Anterior cingulate cortex (tissue), 58 donors: ENCODE results near the gene FNIP2.
"Not testable (repeated sequence)": the region's sequence is repeated elsewhere in the genome, so short reads cannot be mapped to it uniquely, and the experiment has no call there.

Experiments used
- DNase-seq, 58 donors: peaks; one replicate each; lab custom pipeline; 2025; lab: John Stamatoyannopoulos, UW

The FNIP2 gene

GRCh38 chr4:158896577-158897238 lies 127.9 kb downstream of the FNIP2 start:
- peak in 1 of 58 donors; percentile 21 for DNase-seq

- DNase-seq: not testable (repeated sequence)
Measured at GRCh38 chr4:158900408-158900807, 131.6 kb downstream of the FNIP2 start.

- not testable (repeated sequence) for DNase-seq
Measured at GRCh38 chr4:158902280-158903078, 133.7 kb downstream of the FNIP2 start.

GRCh38 chr4:158903079-158903456 lies 134.2 kb downstream of the FNIP2 start:
- DNase-seq: no peak

GRCh38 chr4:158903472-158904043 lies 134.7 kb downstream of the FNIP2 start:
- no peak for DNase-seq

GRCh38 chr4:158904815-158905214 lies 136.0 kb downstream of the FNIP2 start:
- DNase-seq: no peak

GRCh38 chr4:158906073-158906472 lies 137.2 kb downstream of the FNIP2 start:
- DNase-seq: no peak

- DNase-seq: no peak
Measured at GRCh38 chr4:158912390-158912789, 143.6 kb downstream of the FNIP2 start.

- no peak for DNase-seq
Measured at GRCh38 chr4:158912806-158913205, 144.0 kb downstream of the FNIP2 start.

GRCh38 chr4:158913766-158914165 lies 144.9 kb downstream of the FNIP2 start:
- DNase-seq: no peak

GRCh38 chr4:158914218-158914617 lies 145.4 kb downstream of the FNIP2 start:
- DNase-seq: peak in 2 of 58 donors; percentile 4 to 16

GRCh38 chr4:158915683-158916241 lies 146.9 kb downstream of the FNIP2 start:
- peak in 2 of 58 donors; percentile 12 to 23 for DNase-seq

GRCh38 chr4:158920452-158920996 lies 151.7 kb downstream of the FNIP2 start:
- not testable (repeated sequence) for DNase-seq

- DNase-seq: not testable (repeated sequence)
Measured at GRCh38 chr4:158927774-158928173, 158.9 kb downstream of the FNIP2 start.

- DNase-seq: no peak
Measured at GRCh38 chr4:158929939-158930638, 161.3 kb downstream of the FNIP2 start.

- DNase-seq: no peak
Measured at GRCh38 chr4:158930639-158930972, 161.8 kb downstream of the FNIP2 start.

- DNase-seq: no peak
Measured at GRCh38 chr4:158933236-158933635, 164.4 kb downstream of the FNIP2 start.

GRCh38 chr4:158934996-158935669 lies 166.3 kb downstream of the FNIP2 start:
- DNase-seq: peak in 1 of 58 donors; percentile 3

GRCh38 chr4:158936238-158936637 lies 167.4 kb downstream of the FNIP2 start:
- DNase-seq: peak in 4 of 58 donors; percentile 2 to 55 (median 23)
